NCI-H526 (cell line): ENCODE measurements around the gene CACNA2D3.
"Not testable (repeated sequence)": the region's sequence is repeated elsewhere in the genome, so short reads cannot be mapped to it uniquely, and the experiment has no call there.

ENCODE experiments used
- DNase-seq, 2 experiments: peaks; one replicate each; lab custom pipeline; 2025; lab: John Stamatoyannopoulos, UW

Gene CACNA2D3

DNA sequence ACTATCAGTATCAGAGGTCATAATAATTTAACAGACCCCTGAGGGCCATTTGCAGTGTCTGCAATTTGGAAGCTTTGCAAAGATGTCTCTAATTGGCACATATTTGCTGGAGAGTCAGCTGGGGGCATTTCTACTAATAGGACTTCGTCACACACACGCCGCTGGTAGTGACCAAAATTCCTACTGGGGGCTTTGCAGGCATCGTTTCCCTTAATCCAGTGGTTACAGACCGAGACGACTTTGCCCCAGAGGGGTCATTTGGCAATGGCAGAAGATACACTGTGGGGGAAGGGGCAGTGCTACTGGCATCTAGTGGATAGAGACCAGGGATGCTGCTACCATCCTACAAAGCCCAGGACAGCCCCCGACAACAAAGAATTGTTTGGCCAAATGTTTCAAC lies 956.5 kb downstream of the CACNA2D3 start:
- DNase-seq: no peak

DNA sequence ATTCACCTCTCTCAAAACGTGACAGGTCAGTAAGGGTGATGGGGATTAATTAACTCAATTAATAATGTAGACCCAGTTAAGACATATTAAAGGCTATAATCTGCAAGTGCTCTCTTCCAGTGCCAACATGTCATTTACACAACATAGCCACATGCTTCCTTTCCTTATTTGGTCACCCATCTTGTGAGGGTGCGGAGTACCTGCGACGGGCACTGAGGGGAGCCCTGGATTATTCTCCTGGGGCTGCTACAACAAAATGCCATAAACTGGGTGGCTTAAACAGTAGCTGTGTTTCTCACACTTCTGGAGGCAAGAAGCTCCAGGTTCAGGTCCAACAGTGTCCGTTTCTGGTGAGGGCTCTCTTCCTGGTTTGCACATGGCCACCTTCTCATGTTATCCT lies 962.9 kb downstream of the CACNA2D3 start:
- no peak for DNase-seq

DNA sequence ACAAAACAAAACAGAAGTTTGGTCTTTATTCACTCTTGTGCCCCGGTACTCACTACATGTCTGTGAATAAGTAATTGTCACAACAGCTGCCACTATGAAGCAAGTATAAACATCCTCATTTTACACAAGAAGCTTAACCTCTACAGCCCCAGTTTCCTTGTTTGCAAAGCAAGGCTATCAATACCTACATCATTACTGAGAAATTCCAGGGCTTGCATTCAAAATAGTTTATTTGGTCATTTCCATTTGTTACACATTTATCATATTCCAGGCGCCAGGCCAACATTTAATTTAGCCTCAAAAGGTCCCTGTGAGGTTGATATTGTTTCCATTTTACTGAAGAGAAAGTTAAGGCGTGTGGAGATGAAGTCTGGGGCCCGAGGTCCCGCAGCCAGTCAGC lies 966.9 kb downstream of the CACNA2D3 start:
- DNase-seq: no peak

DNA sequence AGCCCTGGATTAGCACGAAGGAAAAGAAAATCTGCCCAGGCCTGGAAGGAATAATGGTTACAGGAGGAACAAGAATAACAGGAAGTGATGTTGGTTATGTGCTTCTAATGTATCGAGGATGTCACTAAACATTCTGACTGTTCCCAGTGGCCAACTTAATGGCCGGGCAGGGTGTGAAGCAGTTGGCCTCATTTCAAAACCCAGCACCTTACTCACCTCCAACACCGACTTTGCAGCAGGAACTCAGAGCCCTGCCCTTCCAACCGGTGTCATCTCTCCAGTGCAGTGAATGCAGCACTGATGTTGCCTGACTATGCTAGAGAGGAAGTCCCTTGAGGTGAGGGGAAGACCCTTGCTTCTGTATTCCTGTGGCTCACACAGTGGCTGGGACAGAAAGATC lies 967.9 kb downstream of the CACNA2D3 start:
- no peak for DNase-seq

- no peak for DNase-seq
Measured at GRCh38 chr3:55090746-55091145, 968.4 kb downstream of the CACNA2D3 start.

- no peak for DNase-seq
Measured at GRCh38 chr3:55091381-55092225, 969.3 kb downstream of the CACNA2D3 start.

DNA sequence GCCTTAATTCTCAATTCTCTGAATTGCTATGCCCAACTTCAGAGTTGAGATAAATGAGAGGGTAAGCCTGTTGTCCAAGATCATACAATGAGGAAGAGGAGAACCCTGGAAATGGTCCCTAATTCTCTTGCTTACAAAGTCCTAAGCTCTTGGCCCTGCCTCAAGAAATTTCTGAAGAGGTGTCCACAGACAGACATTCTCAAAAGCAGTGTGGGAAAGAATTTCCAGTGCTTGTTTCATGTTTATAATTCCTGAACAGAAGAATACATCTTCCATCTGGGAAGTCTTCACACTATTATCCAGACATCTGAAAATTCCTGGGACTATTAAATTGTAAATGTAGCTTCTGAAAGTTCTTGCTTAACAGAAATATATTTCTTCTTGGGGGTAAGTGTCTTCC lies 972.3 kb downstream of the CACNA2D3 start:
- DNase-seq: no peak

DNA sequence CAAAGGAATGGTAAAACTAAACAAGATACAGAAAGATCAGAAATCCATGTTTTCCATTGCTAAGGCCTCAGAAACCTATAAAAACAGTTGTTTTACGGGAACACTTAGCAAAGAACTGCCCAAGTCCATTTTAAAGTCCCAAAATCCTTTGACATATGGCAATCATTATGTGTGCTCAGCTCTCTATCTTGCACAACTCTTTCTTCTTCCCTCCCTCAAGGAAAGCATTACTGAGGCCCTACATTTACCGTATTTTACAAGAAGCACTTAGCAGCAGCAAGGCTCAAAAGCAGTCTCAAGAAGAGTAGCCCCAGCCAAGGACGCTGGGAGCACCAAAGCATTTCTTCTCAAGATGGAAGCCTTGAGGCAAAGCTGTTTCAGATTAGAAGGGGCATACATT lies 975.1 kb downstream of the CACNA2D3 start:
- no peak for DNase-seq

GRCh38 chr3:55105647-55106046 lies 983.3 kb downstream of the CACNA2D3 start:
- DNase-seq: no peak

DNA sequence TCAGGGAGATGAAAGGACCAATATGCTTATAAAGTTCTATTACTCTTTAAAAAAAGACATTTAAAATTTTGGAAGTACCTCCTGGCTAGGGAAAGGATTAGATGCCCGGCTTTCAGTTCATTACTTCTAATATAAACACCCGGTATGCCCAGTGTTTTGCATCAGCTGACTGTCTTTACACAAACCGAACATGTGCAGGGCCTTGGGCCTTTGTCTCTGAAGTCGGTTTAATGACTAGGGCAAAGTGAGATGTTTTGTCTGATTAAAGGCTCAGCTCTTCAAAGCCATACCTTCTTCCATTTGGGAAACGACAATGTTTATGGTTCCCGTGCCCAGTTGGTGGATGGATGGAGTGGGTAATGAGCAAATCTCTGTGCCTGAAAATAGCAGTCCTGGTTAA lies 984.8 kb downstream of the CACNA2D3 start:
- DNase-seq: no peak

DNA sequence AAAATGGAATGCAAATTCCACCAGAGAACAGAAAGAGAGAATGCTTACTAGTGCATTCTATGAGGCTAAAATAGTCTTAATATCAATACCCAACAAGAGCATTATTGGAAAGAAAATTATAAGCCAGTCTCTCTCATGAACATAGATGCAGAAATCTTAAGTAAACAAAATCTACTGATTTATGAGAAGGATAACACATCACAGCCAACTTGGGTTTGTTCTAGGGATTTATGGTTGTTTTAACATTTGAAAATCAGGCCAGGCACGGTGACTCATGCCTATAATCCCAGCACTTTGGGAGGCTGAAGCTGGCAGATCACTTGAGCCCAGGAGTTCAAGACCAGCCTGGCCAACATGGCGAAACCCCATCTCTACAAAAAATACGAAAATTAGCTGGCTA lies 989.6 kb downstream of the CACNA2D3 start:
- DNase-seq: not testable (repeated sequence)

DNA sequence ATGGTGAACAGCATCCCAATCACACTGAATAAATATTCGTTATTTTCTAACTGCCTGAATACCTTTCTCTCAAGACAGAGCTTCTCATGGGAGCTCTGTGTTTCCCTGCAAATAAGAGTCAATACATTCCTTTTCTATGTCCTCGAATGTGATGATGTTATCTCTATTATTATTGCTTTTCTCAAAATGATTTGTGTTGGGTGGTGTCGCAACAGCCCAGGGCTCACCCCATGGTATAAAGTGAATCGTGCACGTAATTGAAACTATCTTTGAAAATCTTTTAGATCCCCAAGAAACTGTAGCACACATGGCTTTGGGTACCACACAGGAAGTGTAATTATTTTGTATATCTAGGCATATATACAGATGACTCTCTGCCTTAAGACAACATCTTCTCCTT lies 996.1 kb downstream of the CACNA2D3 start:
- DNase-seq: no peak

DNA sequence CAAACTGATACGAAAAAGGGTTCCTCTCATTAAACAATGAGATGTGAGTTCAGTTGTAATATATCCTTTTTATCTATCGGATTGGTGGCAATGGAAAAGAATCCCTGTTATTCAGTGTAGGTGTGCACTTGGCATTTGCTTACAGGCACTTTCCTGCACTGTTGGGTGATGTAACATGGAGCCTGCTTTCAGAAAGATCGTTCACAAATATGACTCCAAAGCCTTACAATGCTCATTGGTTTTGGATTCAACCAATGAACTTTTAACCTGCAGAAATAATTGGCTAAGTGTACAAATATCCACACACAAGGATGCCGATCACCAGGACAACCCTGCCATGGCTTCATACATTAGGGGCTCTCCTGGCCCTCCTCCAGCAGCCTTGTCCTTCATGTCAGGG lies 996.9 kb downstream of the CACNA2D3 start:
- no peak for DNase-seq

DNA sequence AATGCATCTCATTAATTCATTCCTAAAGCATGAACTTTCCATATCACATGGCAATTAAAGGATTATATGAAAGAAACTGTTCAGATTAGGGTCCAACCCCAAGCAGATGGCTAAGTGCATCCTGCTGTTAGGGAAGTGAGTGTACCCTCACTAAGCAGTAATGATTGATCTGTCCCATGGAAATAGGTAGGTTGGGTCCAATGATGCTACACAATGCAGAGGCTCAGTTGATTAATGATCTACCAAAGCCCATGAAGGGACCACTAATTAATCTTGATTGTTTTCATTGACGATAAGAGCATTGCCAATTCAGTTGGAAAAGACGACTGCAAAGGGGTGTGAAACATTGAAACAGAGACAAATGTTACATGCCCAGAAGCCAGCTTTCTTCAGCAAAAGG lies 1000.0 kb downstream of the CACNA2D3 start:
- no peak for DNase-seq
